ENCODE results near the gene ERN1. TPM values are rescaled to one million over a fixed set of nuclear protein-coding genes. Genes with fewer than 3 reads are reported as not detected.

Gene ERN1
- total RNA-seq, 1 donor, result 12.7 TPM

DNA sequence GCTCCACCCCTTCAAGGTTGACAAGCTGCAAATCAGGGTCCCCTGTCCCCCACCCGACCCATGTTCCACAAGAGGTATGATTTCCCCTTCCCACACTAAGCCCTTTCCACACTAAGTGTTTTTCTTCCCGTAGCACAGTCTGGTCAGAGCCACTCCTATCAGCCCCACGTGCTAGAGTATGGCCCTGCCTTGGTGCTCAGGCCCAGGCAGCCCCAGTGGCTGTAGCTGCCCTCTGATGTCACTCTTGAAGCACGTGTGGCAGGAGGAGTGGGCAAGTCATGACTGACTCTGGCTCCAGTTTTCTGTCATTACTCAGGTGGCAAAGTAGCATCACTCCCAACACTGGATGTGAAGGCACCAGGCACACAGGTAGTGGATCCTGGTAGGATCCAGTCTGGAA, 35.4 kb upstream of the ERN1 start:
- H3K9me3 ChIP-seq (ENCODE audit: low read depth, low read length), result no peaks in the 10 kb centered on the region
- H3K4me1 ChIP-seq (ENCODE audit: insufficient read depth, low read length), result no peaks in the 10 kb centered on the region
- no peaks in the 10 kb centered on the region for H4K20me1 ChIP-seq (ENCODE audit: insufficient read depth, low read length)
- peaks cover 3% of the 10 kb centered on the region for H3K36me3 ChIP-seq (ENCODE audit: insufficient read depth, low read length)
- TF ChIP-seq, protein P1, sequence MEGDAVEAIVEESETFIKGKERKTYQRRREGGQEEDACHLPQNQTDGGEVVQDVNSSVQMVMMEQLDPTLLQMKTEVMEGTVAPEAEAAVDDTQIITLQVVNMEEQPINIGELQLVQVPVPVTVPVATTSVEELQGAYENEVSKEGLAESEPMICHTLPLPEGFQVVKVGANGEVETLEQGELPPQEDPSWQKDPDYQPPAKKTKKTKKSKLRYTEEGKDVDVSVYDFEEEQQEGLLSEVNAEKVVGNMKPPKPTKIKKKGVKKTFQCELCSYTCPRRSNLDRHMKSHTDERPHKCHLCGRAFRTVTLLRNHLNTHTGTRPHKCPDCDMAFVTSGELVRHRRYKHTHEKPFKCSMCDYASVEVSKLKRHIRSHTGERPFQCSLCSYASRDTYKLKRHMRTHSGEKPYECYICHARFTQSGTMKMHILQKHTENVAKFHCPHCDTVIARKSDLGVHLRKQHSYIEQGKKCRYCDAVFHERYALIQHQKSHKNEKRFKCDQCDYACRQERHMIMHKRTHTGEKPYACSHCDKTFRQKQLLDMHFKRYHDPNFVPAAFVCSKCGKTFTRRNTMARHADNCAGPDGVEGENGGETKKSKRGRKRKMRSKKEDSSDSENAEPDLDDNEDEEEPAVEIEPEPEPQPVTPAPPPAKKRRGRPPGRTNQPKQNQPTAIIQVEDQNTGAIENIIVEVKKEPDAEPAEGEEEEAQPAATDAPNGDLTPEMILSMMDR (IDR thresholded peaks at IDR 0.05; ENCODE audit: extremely low read depth, low read depth, low read length), result no peak
- H3K79me2 ChIP-seq (ENCODE audit: insufficient read depth, low read length), result no peaks in the 10 kb centered on the region
- no peak overlapping the region for H3K4me3 ChIP-seq (ENCODE audit: insufficient read depth, low read length)
- H3K4me2 ChIP-seq (ENCODE audit: insufficient read depth, low read length), result no peak overlapping the region
- DNase-seq (ENCODE audit: insufficient read length, low spot score, missing footprints), result no peak
- no peak overlapping the region for H2AFZ ChIP-seq (ENCODE audit: low read length)
- no peak overlapping the region for H3K27ac ChIP-seq (ENCODE audit: low read depth, low read length)
- H3K27me3 ChIP-seq (ENCODE audit: insufficient read depth, low read length), result no peaks in the 10 kb centered on the region

DNA sequence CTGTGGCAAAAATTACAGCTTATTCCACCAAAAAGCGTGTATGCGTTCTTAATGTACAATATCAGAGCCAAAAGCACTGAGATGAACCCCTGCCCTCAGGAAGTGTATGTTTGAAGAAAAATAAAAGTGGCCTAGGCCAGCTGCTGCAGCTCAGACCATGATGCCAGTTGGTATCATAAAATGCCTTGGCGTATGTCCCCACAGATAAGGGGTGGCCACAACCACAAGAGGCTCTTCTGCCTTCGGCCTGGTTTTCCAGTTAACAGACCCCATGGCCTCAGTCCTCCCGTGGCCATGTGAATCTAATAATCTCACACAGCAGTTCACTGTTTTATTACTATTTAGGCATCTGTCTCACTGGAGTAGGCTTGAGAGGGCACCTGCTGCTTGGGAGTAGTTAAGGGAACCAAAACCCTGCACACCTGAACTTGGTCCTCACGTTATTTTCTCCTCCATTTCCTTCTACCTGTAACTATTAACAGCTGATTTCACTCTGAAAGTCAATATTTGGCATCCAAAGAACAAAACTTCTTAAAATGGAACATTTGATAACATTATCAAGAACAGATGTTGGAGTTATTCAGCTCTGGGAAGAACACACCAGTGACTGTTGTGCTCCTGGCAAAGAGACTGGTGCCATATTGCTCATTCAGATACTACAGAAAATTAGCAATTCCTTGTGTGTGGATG, 34.8 kb upstream of the ERN1 start:
- TF ChIP-seq, protein P1 (IDR thresholded peaks at IDR 0.05; ENCODE audit: extremely low read depth, low read depth, low read length), result no peak
- H3K27me3 ChIP-seq (ENCODE audit: insufficient read depth, low read length), result no peaks in the 10 kb centered on the region

DNA sequence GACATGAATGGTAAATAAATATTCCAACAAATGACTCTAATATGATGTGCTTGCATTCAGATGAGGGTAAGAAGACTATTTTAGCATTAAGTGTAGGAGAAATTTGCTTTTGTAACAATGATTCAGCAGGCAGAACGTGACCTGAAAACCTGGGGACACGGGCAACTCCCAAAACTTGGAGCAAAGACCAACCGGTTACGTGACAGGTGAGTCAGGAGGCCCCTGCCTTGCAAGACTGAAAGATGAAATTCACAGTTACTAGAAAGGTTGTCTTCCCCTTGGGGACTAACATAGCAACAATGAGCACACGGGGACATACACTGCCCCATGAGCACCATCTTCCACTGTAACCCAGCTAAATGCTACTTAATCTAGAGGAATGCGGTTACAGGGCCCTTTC, 33.5 kb upstream of the ERN1 start:
- Histone ChIP-seq H3K27me3 (ENCODE audit: insufficient read depth, low read length) (no peaks in the 10 kb centered on the region), H3K4me3 (ENCODE audit: insufficient read depth, low read length) (no peak overlapping the region), H3K4me2 (ENCODE audit: insufficient read depth, low read length) (no peak overlapping the region), H4K20me1 (ENCODE audit: insufficient read depth, low read length) (no peaks in the 10 kb centered on the region), H2AFZ (ENCODE audit: low read length) (no peak overlapping the region), H3K36me3 (ENCODE audit: insufficient read depth, low read length) (peaks cover 3% of the 10 kb centered on the region), H3K79me2 (ENCODE audit: insufficient read depth, low read length) (no peaks in the 10 kb centered on the region), H3K9me3 (ENCODE audit: low read depth, low read length) (no peaks in the 10 kb centered on the region), H3K27ac (ENCODE audit: low read depth, low read length) (no peak overlapping the region), H3K4me1 (ENCODE audit: insufficient read depth, low read length) (no peaks in the 10 kb centered on the region)
- no peak for DNase-seq (ENCODE audit: insufficient read length, low spot score, missing footprints)
- TF ChIP-seq, protein P1 (IDR thresholded peaks at IDR 0.05; ENCODE audit: extremely low read depth, low read depth, low read length), result no peak

More for the DNA sequence above, 34.8 kb upstream of the ERN1 start:
- H3K79me2 ChIP-seq (ENCODE audit: insufficient read depth, low read length), result no peaks in the 10 kb centered on the region
- H3K4me3 ChIP-seq (ENCODE audit: insufficient read depth, low read length), result no peak overlapping the region
- H3K4me1 ChIP-seq (ENCODE audit: insufficient read depth, low read length), result no peaks in the 10 kb centered on the region
- no peak overlapping the region for H2AFZ ChIP-seq (ENCODE audit: low read length)
- H3K9me3 ChIP-seq (ENCODE audit: low read depth, low read length), result no peaks in the 10 kb centered on the region
- no peaks in the 10 kb centered on the region for H4K20me1 ChIP-seq (ENCODE audit: insufficient read depth, low read length)
- no peak overlapping the region for H3K27ac ChIP-seq (ENCODE audit: low read depth, low read length)
- peaks cover 3% of the 10 kb centered on the region for H3K36me3 ChIP-seq (ENCODE audit: insufficient read depth, low read length)
- no peak overlapping the region for H3K4me2 ChIP-seq (ENCODE audit: insufficient read depth, low read length)
- no peak for DNase-seq (ENCODE audit: insufficient read length, low spot score, missing footprints)

DNA sequence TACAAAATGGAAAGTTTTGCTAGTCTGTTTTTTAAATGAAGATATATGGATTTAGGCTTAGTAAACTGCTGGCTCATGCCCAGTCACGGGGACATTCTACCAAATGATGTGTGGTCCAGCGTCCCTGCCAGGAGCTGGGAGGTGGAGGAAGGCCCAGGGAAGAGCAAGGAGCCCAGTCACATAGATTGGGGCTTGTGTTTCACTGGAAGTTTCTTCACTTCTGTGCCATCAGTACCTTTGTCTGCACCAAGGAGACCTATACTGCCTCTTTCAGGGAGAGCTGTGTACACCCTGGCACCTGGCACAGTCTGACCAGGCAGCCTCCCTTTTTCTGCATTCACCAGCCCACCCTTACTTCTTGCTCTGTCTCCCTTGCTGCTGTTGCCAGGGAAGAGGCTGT, 32.6 kb upstream of the ERN1 start:
- no peaks in the 10 kb centered on the region for H3K79me2 ChIP-seq (ENCODE audit: insufficient read depth, low read length)
- no peaks in the 10 kb centered on the region for H3K9me3 ChIP-seq (ENCODE audit: low read depth, low read length)
- TF ChIP-seq, protein P1 (IDR thresholded peaks at IDR 0.05; ENCODE audit: extremely low read depth, low read depth, low read length), result no peak
- no peak overlapping the region for H3K4me2 ChIP-seq (ENCODE audit: insufficient read depth, low read length)
- H3K27ac ChIP-seq (ENCODE audit: low read depth, low read length), result no peak overlapping the region
- H3K27me3 ChIP-seq (ENCODE audit: insufficient read depth, low read length), result no peaks in the 10 kb centered on the region
- no peaks in the 10 kb centered on the region for H4K20me1 ChIP-seq (ENCODE audit: insufficient read depth, low read length)
- H3K4me3 ChIP-seq (ENCODE audit: insufficient read depth, low read length), result no peak overlapping the region
- no peak overlapping the region for H2AFZ ChIP-seq (ENCODE audit: low read length)
- DNase-seq (ENCODE audit: insufficient read length, low spot score, missing footprints), result no peak
- H3K4me1 ChIP-seq (ENCODE audit: insufficient read depth, low read length), result no peaks in the 10 kb centered on the region
- H3K36me3 ChIP-seq (ENCODE audit: insufficient read depth, low read length), result peaks cover 3% of the 10 kb centered on the region
